Muscle layer of duodenum (tissue), 2 donors: ENCODE results near the gene TBCD.

Experiments
- H3K27ac ChIP-seq: one replicate; pipeline ENCODE4 v1.7.0; 2013; ENCODE audit warnings: mild to moderate bottlenecking, low read length
- H3K27me3 ChIP-seq: one replicate; pipeline ENCODE4 v1.7.0; 2013; ENCODE audit warnings: low read depth, mild to moderate bottlenecking, control low read depth, low read length
- H3K36me3 ChIP-seq, 2 donors: one replicate each; pipeline ENCODE4 v1.7.0; 2013; ENCODE audit warnings: low read length in 2 of 2, control low read depth in 1 of 2, mild to moderate bottlenecking in 1 of 2; ENCODE audit not compliant: insufficient read depth in 2 of 2, control insufficient read depth in 1 of 2
- H3K4me1 ChIP-seq, 2 donors: one replicate each; pipeline ENCODE4 v1.7.0; 2013; ENCODE audit warnings: low read length in 2 of 2, mild to moderate bottlenecking in 2 of 2, control low read depth in 1 of 2, moderate library complexity in 1 of 2; ENCODE audit not compliant: insufficient read depth in 2 of 2, control insufficient read depth in 1 of 2
- H3K4me3 ChIP-seq, 2 donors: one replicate each; pipeline ENCODE4 v1.7.0; 2013; ENCODE audit warnings: low read length in 2 of 2, low read depth in 1 of 2, mild to moderate bottlenecking in 1 of 2
- H3K9me3 ChIP-seq, 2 donors: one replicate each; pipeline ENCODE4 v1.7.0; 2013; ENCODE audit warnings: low read length in 2 of 2, control low read depth in 1 of 2, mild to moderate bottlenecking in 1 of 2; ENCODE audit not compliant: control insufficient read depth in 1 of 2
- donor health status: healthy.

The TBCD gene

DNA sequence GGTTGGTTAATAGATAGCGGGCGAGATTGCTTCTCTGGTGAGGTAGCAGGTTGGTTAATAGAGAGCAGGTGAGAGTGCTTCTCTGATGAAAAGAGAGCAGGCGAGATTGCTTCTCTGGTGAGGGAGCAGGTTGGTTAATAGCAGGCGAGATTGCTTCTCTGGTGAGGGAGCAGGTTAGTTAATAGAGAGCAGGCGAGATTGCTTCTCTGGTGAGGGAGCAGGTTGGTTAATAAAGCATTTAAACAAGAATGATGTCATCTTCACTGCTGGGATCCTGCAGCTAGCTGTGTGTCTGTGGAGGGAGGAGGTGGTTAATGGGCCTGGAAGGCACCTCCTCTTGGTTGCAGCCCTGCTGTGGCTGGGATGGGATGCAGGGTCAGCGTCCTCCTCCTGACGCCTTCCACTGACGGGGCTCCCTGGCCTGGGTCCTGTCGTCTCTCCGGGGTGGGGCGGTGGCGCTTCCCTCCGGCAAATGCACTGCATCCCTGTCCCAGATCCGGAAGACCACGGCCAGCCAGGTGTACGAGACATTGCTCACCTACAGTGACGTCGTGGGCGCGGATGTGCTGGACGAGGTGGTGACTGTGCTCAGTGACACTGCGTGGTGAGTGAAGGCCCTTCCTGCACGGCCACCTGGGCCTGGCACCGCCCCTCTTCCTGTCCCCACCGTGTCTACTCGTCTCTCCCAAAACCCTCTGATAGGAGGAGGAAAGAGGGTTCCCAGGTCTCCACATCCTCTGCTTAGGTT is 187.2 kb downstream of the TBCD start:
- no peaks in the 10 kb centered on the region for H3K4me1 ChIP-seq
- H3K27ac ChIP-seq, result no peak overlapping the region
- H3K36me3 ChIP-seq, result peaks cover 29 to 80% of the 10 kb centered on the region in 2 donors
- no peaks in the 10 kb centered on the region for H3K27me3 ChIP-seq
- no peak overlapping the region for H3K4me3 ChIP-seq
- peaks cover 0 to 9% of the 10 kb centered on the region in 2 donors for H3K9me3 ChIP-seq

DNA sequence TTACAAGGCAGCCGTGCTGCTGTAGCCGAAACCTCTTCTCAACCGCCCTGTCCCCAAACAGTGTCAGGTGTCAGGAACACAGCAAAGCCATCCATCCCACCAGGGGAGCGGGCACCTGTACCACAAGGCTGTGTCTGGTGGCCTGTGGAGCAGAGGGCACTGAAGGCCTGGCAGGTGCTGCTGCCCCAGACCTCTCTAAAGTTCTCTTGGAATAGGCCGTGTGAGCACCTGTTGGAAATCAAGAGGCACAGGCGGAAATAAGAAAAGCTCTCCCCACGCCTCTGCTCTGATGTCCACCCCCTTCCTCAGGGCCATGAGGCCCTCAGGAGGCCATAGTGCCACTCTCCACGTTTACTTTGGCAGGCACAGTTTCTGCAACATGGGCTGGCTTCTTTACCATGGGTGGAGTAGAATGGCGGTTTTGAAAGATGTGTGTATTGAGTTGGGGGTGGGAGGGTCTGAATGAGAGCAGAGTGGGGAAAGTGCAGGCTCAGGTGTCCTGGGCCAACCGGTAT is 187.8 kb downstream of the TBCD start:
- Histone ChIP-seq H3K4me1 (no peaks in the 10 kb centered on the region), H3K27ac (no peak overlapping the region), H3K9me3 (peaks cover 0 to 16% of the 10 kb centered on the region in 2 donors), H3K27me3 (no peaks in the 10 kb centered on the region), H3K4me3 (no peak overlapping the region), H3K36me3 (peaks cover 34 to 81% of the 10 kb centered on the region in 2 donors)

DNA sequence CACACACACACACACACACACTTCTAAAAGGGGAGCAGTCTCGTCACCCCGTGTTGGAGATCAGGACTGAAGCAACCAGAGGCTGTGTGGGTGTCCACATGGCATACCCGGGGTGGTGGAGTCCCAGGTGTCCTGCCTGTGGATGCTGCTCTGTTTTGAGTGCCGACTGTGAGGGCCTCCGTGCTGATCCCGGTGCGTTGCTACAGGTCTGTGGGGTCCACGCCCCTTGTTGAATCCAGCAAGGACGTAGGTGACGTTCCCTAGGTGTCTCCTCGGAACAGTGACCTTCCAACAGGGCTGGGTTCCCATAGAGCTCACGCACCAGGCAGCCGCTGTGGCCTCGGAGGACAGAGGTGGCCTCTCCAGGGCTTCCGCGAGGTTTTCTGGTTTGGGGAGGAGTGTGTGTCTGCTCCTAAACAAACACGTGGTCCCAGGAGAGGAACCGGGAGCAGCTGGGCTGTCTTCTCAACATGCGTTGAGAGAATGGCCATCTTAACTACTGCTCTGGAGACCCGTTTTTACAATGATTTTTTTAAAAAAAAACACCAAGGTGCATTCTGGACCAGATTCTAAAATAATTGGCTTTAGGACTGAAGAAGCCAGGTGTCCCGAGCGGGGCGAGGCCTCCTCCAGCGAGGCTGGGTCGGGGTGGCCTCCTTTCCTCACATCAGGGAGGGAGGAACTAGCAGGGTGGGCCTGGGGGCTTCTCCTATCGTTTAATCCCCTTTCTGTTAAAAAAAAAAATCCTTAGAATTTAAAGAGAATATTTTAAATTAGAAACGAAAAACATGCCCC is 188.6 kb downstream of the TBCD start:
- Histone ChIP-seq H3K4me3 (no peak overlapping the region), H3K9me3 (peaks cover 4 to 23% of the 10 kb centered on the region in 2 donors), H3K27me3 (no peaks in the 10 kb centered on the region), H3K4me1 (no peaks in the 10 kb centered on the region), H3K36me3 (peaks cover 27 to 88% of the 10 kb centered on the region in 2 donors), H3K27ac (no peak overlapping the region)

DNA sequence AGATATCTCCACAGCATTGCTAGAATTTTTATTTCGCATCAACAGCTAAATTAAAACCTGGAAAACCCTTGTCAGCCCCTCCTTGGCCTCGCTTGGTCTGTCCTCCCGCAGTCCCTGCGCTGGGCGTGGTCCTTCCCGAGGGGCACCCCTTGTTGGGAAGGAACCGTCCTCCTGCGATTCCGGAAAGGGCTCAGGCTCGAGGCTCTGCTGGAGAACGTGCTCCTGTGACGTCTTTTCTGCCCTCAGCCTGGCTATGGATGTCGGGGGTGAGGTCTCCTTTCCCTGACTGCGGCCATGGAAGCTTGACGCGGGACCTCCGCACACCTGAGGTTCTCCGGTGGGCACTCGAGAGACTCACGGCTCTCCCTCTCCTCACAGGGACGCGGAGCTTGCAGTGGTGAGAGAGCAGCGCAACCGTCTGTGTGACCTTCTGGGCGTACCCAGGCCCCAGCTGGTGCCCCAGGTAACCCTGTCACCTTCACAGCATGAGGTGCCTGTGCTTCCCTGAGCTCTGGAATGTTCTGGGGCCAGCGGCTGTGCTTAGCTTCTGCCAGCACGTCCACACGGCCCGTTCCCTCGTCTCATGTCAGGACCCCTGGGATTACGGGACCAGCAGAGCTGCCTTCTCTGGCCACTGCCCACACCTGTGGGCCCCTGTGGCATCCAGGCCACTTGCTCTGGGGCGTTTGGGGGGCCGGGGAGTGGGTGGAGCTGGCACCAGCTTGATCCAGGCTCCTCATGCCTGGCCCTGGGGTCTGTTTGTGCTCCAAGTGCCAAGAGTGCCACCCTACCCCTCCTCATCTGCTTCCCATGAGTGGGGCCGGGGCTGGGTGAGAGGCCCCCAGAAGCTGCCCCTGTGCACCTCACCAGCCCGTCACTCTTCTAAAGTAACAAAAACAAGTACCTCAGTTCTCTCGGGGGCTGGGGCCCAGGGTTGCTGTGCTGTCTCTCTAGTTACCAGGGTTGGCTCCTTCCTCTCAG is 189.4 kb downstream of the TBCD start:
- Histone ChIP-seq H3K27me3 (no peaks in the 10 kb centered on the region), H3K27ac (no peak overlapping the region), H3K36me3 (peaks cover 19 to 89% of the 10 kb centered on the region in 2 donors), H3K9me3 (peaks cover 10 to 28% of the 10 kb centered on the region in 2 donors), H3K4me3 (no peak overlapping the region), H3K4me1 (no peaks in the 10 kb centered on the region)

DNA sequence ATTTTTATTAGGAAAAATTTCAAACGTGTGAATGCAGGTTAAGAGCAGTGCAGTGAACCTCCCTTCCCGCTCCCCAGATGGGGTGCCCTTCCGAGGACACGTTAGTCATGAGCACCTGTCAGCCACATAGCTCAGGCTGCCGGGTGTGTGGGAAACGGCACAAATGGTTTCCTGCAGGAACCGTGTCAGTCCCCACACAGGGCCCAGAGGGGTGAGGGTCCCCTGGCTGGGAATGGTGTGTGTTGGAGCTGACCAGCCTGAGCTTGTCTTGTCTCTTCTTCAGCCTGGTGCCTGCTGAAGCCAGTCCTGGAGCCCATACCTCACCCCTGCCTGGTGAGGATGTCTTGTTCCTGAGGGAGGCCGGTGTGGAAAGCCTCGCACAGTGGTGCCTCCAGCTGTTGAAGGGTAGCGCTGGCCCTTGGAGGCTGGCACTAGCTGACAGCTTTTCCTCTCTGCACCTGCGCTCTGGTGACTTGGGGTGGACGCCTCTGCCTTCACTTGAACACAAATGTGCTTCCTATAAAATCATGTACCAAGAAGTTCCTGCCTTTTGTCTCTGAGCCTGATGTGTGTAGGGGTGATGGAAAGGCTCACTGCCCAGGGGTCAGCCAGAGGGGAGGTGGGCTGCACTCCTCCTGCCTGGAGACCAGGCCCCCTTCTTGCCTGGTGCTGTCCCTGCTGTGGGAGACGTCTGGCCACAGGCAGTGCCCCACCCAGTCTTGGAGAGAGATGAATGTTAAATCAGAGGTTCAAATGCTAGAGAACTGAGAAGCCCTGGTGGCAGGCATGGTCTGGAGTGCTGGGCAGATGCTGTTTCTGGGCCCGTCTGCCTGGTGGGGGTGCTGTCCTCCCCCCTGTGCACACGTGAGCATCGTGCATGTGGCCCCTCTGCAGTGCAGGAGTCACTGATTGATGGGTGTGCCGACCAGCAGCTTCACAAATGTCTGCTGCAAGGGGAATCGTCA is 190.6 kb downstream of the TBCD start:
- Histone ChIP-seq H3K4me3 (no peak overlapping the region), H3K9me3 (peaks cover 10 to 36% of the 10 kb centered on the region in 2 donors), H3K36me3 (peaks cover 19 to 88% of the 10 kb centered on the region in 2 donors), H3K27ac (no peak overlapping the region), H3K4me1 (no peaks in the 10 kb centered on the region), H3K27me3 (no peaks in the 10 kb centered on the region)

DNA sequence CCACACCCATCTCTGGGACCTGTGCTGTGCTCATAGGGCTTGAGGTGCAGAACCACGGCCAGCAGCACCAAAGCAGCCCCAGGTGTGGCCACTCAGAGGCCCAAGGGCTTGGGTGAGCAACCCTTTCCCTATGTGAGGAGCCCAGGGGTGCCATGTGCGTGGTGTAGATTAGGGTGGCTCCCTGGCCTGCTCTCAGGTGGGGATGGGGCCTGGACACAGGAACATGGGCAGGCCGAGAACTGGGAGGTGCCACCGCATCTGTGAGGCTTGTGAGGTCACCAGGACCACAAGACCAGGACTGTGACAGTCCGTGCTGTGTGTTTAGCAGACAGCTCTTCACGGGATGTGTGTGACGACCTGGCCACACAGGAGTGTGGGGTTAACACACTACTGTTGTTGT is 191.5 kb downstream of the TBCD start:
- no peak overlapping the region for H3K27ac ChIP-seq
- no peaks in the 10 kb centered on the region for H3K4me1 ChIP-seq
- no peak overlapping the region for H3K4me3 ChIP-seq
- H3K36me3 ChIP-seq, result peaks cover 19 to 82% of the 10 kb centered on the region in 2 donors
- no peaks in the 10 kb centered on the region for H3K27me3 ChIP-seq
- peaks cover 10 to 36% of the 10 kb centered on the region in 2 donors for H3K9me3 ChIP-seq

DNA sequence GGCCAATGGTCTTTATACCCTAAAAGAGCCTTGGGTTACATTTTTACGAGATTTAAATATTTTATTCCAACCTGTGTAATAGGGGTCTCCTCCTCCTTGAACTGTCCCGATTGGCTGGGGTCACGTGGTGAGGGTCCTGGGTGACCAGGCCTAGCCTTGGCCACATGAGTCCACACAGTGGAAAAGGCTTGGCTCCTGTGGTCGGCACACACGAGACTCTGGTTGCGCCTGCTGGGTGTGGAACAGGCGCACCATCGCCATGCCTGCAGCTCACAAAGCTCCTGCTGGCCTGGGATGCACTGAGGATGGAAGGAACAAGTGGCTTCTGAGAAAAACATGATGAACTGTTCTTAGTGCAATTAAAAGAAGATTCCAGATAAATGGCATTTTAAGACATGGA is 191.9 kb downstream of the TBCD start:
- peaks cover 19 to 78% of the 10 kb centered on the region in 2 donors for H3K36me3 ChIP-seq
- H3K4me3 ChIP-seq, result peak overlapping the region in 1 of 2 donors; percentile 26
- H3K27ac ChIP-seq, result no peak overlapping the region
- H3K27me3 ChIP-seq, result no peaks in the 10 kb centered on the region
- H3K9me3 ChIP-seq, result peaks cover 10 to 36% of the 10 kb centered on the region in 2 donors
- H3K4me1 ChIP-seq, result no peaks in the 10 kb centered on the region

DNA sequence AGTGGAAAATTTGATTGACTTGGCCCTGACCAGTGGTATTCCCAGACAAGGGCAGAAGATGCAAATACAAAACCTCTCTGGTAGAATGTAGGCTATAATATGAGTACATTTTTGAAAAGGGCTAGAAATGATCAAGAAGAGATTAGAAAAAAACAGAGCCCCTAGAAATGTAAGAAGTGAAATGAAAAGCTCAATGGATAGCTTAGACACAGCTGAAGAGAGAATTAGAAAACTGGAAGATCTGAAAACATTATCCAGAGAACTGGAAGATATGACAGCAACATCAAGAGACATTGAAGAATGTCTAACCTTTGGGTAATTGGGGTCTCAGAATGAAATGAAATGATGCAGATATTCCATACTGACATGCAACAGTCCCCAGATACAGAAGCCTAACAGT is 193.1 kb downstream of the TBCD start:
- Histone ChIP-seq H3K9me3 (peaks cover 10 to 36% of the 10 kb centered on the region in 2 donors), H3K27me3 (no peaks in the 10 kb centered on the region), H3K27ac (no peak overlapping the region), H3K36me3 (peaks cover 19 to 66% of the 10 kb centered on the region in 2 donors), H3K4me1 (no peaks in the 10 kb centered on the region), H3K4me3 (peak overlapping the region in 1 of 2 donors; percentile 26)

DNA sequence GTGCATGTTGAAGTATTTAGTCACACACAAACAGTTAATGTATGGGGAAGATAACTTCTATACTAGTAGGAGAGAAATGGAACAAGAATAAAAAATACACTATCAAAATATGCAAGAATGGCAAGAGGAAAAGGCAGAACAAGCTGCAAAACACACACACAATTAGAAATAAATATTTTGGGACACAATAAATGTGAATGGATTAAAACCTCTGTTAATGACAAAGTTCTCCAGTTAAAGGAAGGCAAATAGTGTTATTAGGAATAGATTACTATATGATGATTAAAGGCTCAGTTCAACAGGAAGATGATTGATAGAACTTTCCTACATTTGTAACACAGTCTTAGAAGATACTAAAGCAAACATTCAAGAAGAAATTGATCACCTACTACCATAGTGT is 194.2 kb downstream of the TBCD start:
- Histone ChIP-seq H3K27ac (no peak overlapping the region), H3K4me3 (no peak overlapping the region), H3K36me3 (peaks cover 19 to 58% of the 10 kb centered on the region in 2 donors), H3K9me3 (peaks cover 10 to 36% of the 10 kb centered on the region in 2 donors), H3K27me3 (no peaks in the 10 kb centered on the region), H3K4me1 (no peaks in the 10 kb centered on the region)
